ENCODE measurements around the gene CDC6.

GRCh38 chr17:40295488-40296436, 8.1 kb downstream of the CDC6 start:
- TF ChIP-seq REST (IDR thresholded peaks at IDR 0.05; ENCODE audit: insufficient read depth in 1 of 2, low read depth in 2 of 2, low read length in 2 of 2) (no peak), TAF1 (IDR thresholded peaks at IDR 0.05; ENCODE audit: borderline replicate concordance, insufficient read depth, low read length) (no peak)

All from PFSK-1 (cell line).